H1 (cell line): ENCODE data around the gene ADCY7. TPM values are rescaled to one million over a fixed set of nuclear protein-coding genes. Genes with fewer than 3 reads are reported as not detected.
A peak's percentile ranks its signal among the peaks of the same experiment; 100 is the strongest.

ENCODE experiments used
- CTCF ChIA-PET: fragments of 300-600 bp; sonication (Branson Sonifier 250); formaldehyde crosslinking; loops from one replicate; lab custom pipeline; 2021; ENCODE audit not compliant: partially characterized antibody; lab: Charles Lee
- POLR2A ChIA-PET: fragments of 300-600 bp; sonication (Branson Sonifier 250); formaldehyde crosslinking; loops from one replicate; lab custom pipeline; 2021; ENCODE audit warnings: inconsistent platforms; ENCODE audit not compliant: partially characterized antibody; lab: Charles Lee
- DNase-seq, 2 experiments: peaks; one replicate each; pipeline versions ENCODE4 v3.0.0 to v3.0.0-alpha.2; 2010 to 2022; ENCODE audit warnings: low spot score in 2 of 2, low read depth in 1 of 2, mixed read lengths in 1 of 2
- FAIRE-seq: peaks from 2 replicates; lab custom pipeline; 2011; peaks lifted over from hg19 to GRCh38; lab: Jason Lieb, UNC
- H2AFZ ChIP-seq: 2 replicates; pipeline ENCODE4 v1.8.1; 2012; ENCODE audit warnings: low read length, inconsistent platforms
- H2AK5ac ChIP-seq: 2 replicates; pipeline ENCODE4 v1.6.1; 2013; ENCODE audit warnings: low read depth, low read length
- H2BK120ac ChIP-seq: replicated peaks from 2 replicates; pipeline ENCODE3; 2013; ENCODE audit warnings: low read depth, low read length, inconsistent platforms
- H2BK12ac ChIP-seq: 2 replicates; pipeline ENCODE4 v1.6.1; 2013; ENCODE audit warnings: low read depth, low read length
- H2BK15ac ChIP-seq: 2 replicates; pipeline ENCODE4 v1.6.1; 2013; ENCODE audit warnings: low read length
- H2BK20ac ChIP-seq: 2 replicates; pipeline ENCODE4 v1.6.1; 2013; ENCODE audit warnings: low read length
- H2BK5ac ChIP-seq: 2 replicates; pipeline ENCODE4 v1.6.1; 2013; ENCODE audit warnings: low read depth, low read length
- H3K14ac ChIP-seq: 2 replicates; pipeline ENCODE4 v1.6.1; 2013; ENCODE audit warnings: inconsistent platforms; ENCODE audit not compliant: insufficient read length
- H3K18ac ChIP-seq: 2 replicates; pipeline ENCODE4 v1.6.1; 2013; ENCODE audit warnings: low read length; ENCODE audit errors: extremely low read depth
- H3K23ac ChIP-seq: 2 replicates; pipeline ENCODE4 v1.6.1; 2013; ENCODE audit warnings: inconsistent platforms; ENCODE audit not compliant: insufficient read length
- H3K23me2 ChIP-seq: 2 replicates; pipeline ENCODE4 v1.6.1; 2013; ENCODE audit warnings: low read depth, low read length
- H3K27ac ChIP-seq: 2 replicates; pipeline ENCODE4 v1.6.1; 2011; ENCODE audit warnings: low read depth, low read length, inconsistent platforms
- H3K27me3 ChIP-seq, 4 experiments: replicated peaks in 1 of 4; 1 replicate in 1 of 4; 2 replicates in 3 of 4; pipeline versions ENCODE4 v1.6.1 to v1.8.1; 2011 to 2013; ENCODE audit warnings: low read length in 3 of 4, mild to moderate bottlenecking in 3 of 4, inconsistent platforms in 2 of 4, mixed read lengths in 2 of 4, moderate library complexity in 1 of 4; ENCODE audit not compliant: control insufficient read depth in 3 of 4, insufficient read depth in 3 of 4; ENCODE audit errors: extremely low read depth in 1 of 4
- H3K36me3 ChIP-seq, 4 experiments: 2 replicates each; pipeline versions ENCODE4 v1.6.1 to v1.8.1; 2011 to 2013; ENCODE audit warnings: mild to moderate bottlenecking in 4 of 4, low read length in 3 of 4, moderate library complexity in 2 of 4, control low read depth in 1 of 4, inconsistent platforms in 1 of 4; ENCODE audit not compliant: insufficient read depth in 4 of 4, control insufficient read depth in 2 of 4
- H3K4ac ChIP-seq: replicated peaks from 2 replicates; pipeline ENCODE3; 2013; ENCODE audit warnings: low read length, low read depth, mixed read lengths, inconsistent platforms; ENCODE audit not compliant: insufficient read length
- H3K4me1 ChIP-seq, 4 experiments: replicated peaks in 1 of 4; 1 replicate in 1 of 4; 2 replicates in 3 of 4; pipeline versions ENCODE4 v1.6.1 to v1.8.1; 2011 to 2013; ENCODE audit warnings: low read length in 3 of 4, inconsistent platforms in 2 of 4, mixed read lengths in 1 of 4; ENCODE audit not compliant: insufficient read depth in 4 of 4, control insufficient read depth in 3 of 4
- H3K4me2 ChIP-seq, 2 experiments: 2 replicates each; pipeline versions ENCODE4 v1.6.1 to v1.8.1; 2011 to 2013; ENCODE audit warnings: low read depth in 2 of 2, low read length in 2 of 2, control low read depth in 1 of 2, inconsistent platforms in 1 of 2, mild to moderate bottlenecking in 1 of 2; ENCODE audit not compliant: insufficient read depth in 1 of 2
- H3K4me3 ChIP-seq, 4 experiments: fragments of 200-600, 300-600 bp in 1 of 4; sonication (generic), shearing (Covaris generic), sonication (Bioruptor Twin) in 1 of 4; 2 replicates each; pipeline versions ENCODE4 v1.5.1 to v1.8.1; 2011 to 2016; ENCODE audit warnings: low read length in 4 of 4, low read depth in 3 of 4, control low read depth in 2 of 4, inconsistent platforms in 2 of 4, mild to moderate bottlenecking in 2 of 4, mixed read lengths in 1 of 4, moderate library complexity in 1 of 4; ENCODE audit not compliant: insufficient read depth in 2 of 4; ENCODE audit errors: extremely low read depth in 1 of 4
- H3K56ac ChIP-seq: replicated peaks from 2 replicates; pipeline ENCODE3; 2013; ENCODE audit warnings: low read depth, mild to moderate bottlenecking, mixed read lengths, low read length, inconsistent platforms; ENCODE audit not compliant: insufficient read length
- H3K79me1 ChIP-seq: 2 replicates; pipeline ENCODE4 v1.6.1; 2013; ENCODE audit warnings: low read depth, low read length, control low read depth
- H3K79me2 ChIP-seq, 2 experiments: 2 replicates each; pipeline versions ENCODE4 v1.6.1 to v1.8.1; 2012 to 2013; ENCODE audit warnings: low read length in 2 of 2, mild to moderate bottlenecking in 2 of 2, inconsistent platforms in 1 of 2; ENCODE audit not compliant: insufficient read depth in 2 of 2, control insufficient read depth in 1 of 2
- H3K9ac ChIP-seq, 4 experiments: replicated peaks in 1 of 4; 1 replicate in 1 of 4; 2 replicates in 3 of 4; pipeline versions ENCODE4 v1.6.1 to v1.8.1; 2011 to 2013; ENCODE audit warnings: low read depth in 3 of 4, low read length in 3 of 4, control low read depth in 2 of 4, mild to moderate bottlenecking in 2 of 4, moderate library complexity in 2 of 4, inconsistent platforms in 1 of 4; ENCODE audit errors: extremely low read depth in 1 of 4
- H3K9me3 ChIP-seq, 2 experiments: 2 replicates each; pipeline versions ENCODE4 v1.6.1 to v1.8.1; 2012 to 2013; ENCODE audit warnings: mild to moderate bottlenecking in 2 of 2, moderate library complexity in 2 of 2, control low read depth in 1 of 2, inconsistent platforms in 1 of 2, low read depth in 1 of 2, low read length in 1 of 2, mixed read lengths in 1 of 2; ENCODE audit not compliant: insufficient read depth in 2 of 2
- H4K20me1 ChIP-seq, 2 experiments: replicated peaks in 1 of 2; 2 replicates each; pipeline versions ENCODE3 to v1.8.1; 2011 to 2013; ENCODE audit warnings: inconsistent platforms in 2 of 2, low read length in 2 of 2, mild to moderate bottlenecking in 1 of 2; ENCODE audit not compliant: insufficient read depth in 2 of 2, control insufficient read depth in 1 of 2
- H4K5ac ChIP-seq: 2 replicates; pipeline ENCODE4 v1.6.1; 2013; ENCODE audit warnings: low read length, low read depth, mixed read lengths, inconsistent platforms; ENCODE audit not compliant: insufficient read length
- H4K8ac ChIP-seq: 2 replicates; pipeline ENCODE4 v1.8.0; 2013; ENCODE audit warnings: mild to moderate bottlenecking, moderate library complexity, low read length, inconsistent platforms; ENCODE audit not compliant: insufficient read depth; ENCODE audit errors: extremely low read depth
- H4K91ac ChIP-seq: replicated peaks from 2 replicates; pipeline ENCODE3; 2013; ENCODE audit warnings: low read length, mixed read lengths, inconsistent platforms; ENCODE audit not compliant: insufficient read length
- EZH2 ChIP-seq: fragments of 200-600 bp; sonication (generic); IDR thresholded peaks from 2 replicates; pipeline ENCODE4 v1.7.1; 2012; ENCODE audit warnings: low read depth, mild to moderate bottlenecking, moderate library complexity, low read length, inconsistent platforms; ENCODE audit not compliant: severe bottlenecking
- RAD21 ChIP-seq, 2 experiments: IDR thresholded peaks in 1 of 2; conservative IDR thresholded peaks in 1 of 2; 2 replicates each; pipeline ENCODE4 v1.6.1; 2011; ENCODE audit warnings: low read depth in 2 of 2, low read length in 2 of 2, improper control_type of control experiment in 1 of 2, inconsistent platforms in 1 of 2, mild to moderate bottlenecking in 1 of 2, moderate library complexity in 1 of 2
- RBBP5 ChIP-seq: IDR thresholded peaks from 2 replicates; pipeline ENCODE4 v1.7.1; 2012; ENCODE audit warnings: low read depth, mild to moderate bottlenecking, inconsistent platforms, low read length, moderate library complexity, borderline replicate concordance
- WGBS, 2 experiments: shearing (Covaris generic) in 1 of 2; methylation state at CpG; one replicate each; pipeline versions ENCODE4 v1.1.6 to v1.1.7; 2013 to 2015; ENCODE audit warnings: low lambda C conversion rate in 2 of 2, mixed read lengths in 2 of 2, inconsistent platforms in 1 of 2, low coverage in 1 of 2, missing lambda C conversion rate in 1 of 2; ENCODE audit not compliant: insufficient replicate concordance in 2 of 2, insufficient coverage in 1 of 2, insufficient read length in 1 of 2; ENCODE audit errors: extremely low coverage in 1 of 2, missing lambda C conversion rate in 1 of 2; 5-methylcytosine and 5-hydroxymethylcytosine counted together
- polyA plus RNA-seq, 7 experiments: library from polyadenylated mRNA; depleted of rRNA in 3 of 7; stranded (reverse) in 5 of 7; unstranded in 2 of 7; fragments of >200 nt in 5 of 7; fragments of 200-250 nt in 2 of 7; gene quantifications; 1 replicate in 5 of 7; 2 replicates in 1 of 7; 4 replicates in 1 of 7; pipeline versions ENCODE4 v1.2.1 to v1.2.3, GENCODE V29; 2011 to 2013; ENCODE audit warnings: missing spikeins in 2 of 7, mixed read lengths in 2 of 7
- total RNA-seq: library from RNA; stranded (reverse); fragmentation: NEBNext Ultra II Directional; extraction: Animal tissue kit (Norgen Biotek cat#: 25700); gene quantifications from 2 replicates; pipeline ENCODE4 v1.2.1, GENCODE V29; 2021

The ADCY7 gene
- total and polyA plus RNA-seq, 2 of the 8 experiments (the other 6 are each of a cell fraction or from before 2014, with no cell fraction given) = 2.4 to 5.1 TPM

- Histone ChIP-seq H3K27me3 (peaks cover 0 to 24% (median 14%) of the 10 kb centered on the region in 4 experiments; a peak in 6 of 7 replicates), H3K27ac (no peak overlapping the region), H3K4me3 (peak overlapping the region in 2 of 4 experiments; percentile 12 to 59; a peak in 4 of 8 replicates), H2BK120ac (no peak overlapping the region), H3K23ac (no peak overlapping the region), H2AFZ (no peak overlapping the region), H2BK12ac (peak overlapping the region; percentile 27; the same call in 1 of the 2 replicates), H4K91ac (no peak overlapping the region), H3K4ac (no peak overlapping the region), H3K79me2 (no peaks in the 10 kb centered on the region), H4K8ac (no peak overlapping the region), H3K18ac (no peak overlapping the region; the same call in 1 of the 2 replicates), H2BK20ac (0 out of 2 replicates have a peak overlapping the region, but pooled peaks have one; percentile 73), H3K4me2 (peak overlapping the region; percentile 60 to 76), H3K56ac (no peak overlapping the region), H2BK5ac (no peak overlapping the region), H2BK15ac (peak overlapping the region; percentile 61; the same call in 1 of the 2 replicates), H3K36me3 (no peaks in the 10 kb centered on the region), H2AK5ac (no peak overlapping the region; the same call in 1 of the 2 replicates), H3K79me1 (no peaks in the 10 kb centered on the region), H3K4me1 (peaks cover 0 to 22% (median 6%) of the 10 kb centered on the region in 4 experiments; a peak in 5 of 7 replicates), H3K14ac (no peak overlapping the region), H3K23me2 (peaks cover 5% of the 10 kb centered on the region; the same call in 1 of the 2 replicates), H3K9me3 (no peaks in the 10 kb centered on the region), H4K5ac (no peak overlapping the region), H3K9ac (no peak overlapping the region), H4K20me1 (no peaks in the 10 kb centered on the region)
- POLR2A ChIA-PET = interaction anchor here (0.8 to 1.4 kb wide), 3 partner anchors 10 to 219 kb away, joined by 3 to 4 read pairs (median 3); partner anchors contain the start of gene CNEP1R1
- 39% methylated on average over 30 of the region's 33 CpGs; no CpG with 5 or more reads in 1 of the 2 experiments for WGBS, 2 experiments
- peak in 1 of 2 experiments; percentile 71 for DNase-seq
- peak; percentile 19 for FAIRE-seq
- TF ChIP-seq RBBP5 (no peak), EZH2 (peak; percentile 13), RAD21 (IDR thresholded peaks at IDR 0.05 in 1 of 2, conservative IDR thresholded peaks at IDR 0.05 in 1 of 2; ENCODE audit: low read depth in 2 of 2, low read length in 2 of 2) (0 out of 4 replicates have a peak, but pooled peaks of 1 of the 2 experiments have one; percentile 4)
- CTCF ChIA-PET = interaction anchor here (0.7 to 2.2 kb wide), 5 partner anchors 8 to 343 kb away, joined by 3 to 6 read pairs (median 3); no protein-coding TSS in a partner anchor
Measured at GRCh38 chr16:50244504-50245416, 21.6 kb upstream of the ADCY7 start.
